Prostate gland (tissue), 2 donors: ENCODE data around the gene C22orf42.

ENCODE experiments used
- POLR2A ChIP-seq: fragments of 450-650 bp; IDR thresholded peaks from one replicate; pipeline ENCODE4 v1.6.1; 2016; ENCODE audit warnings: antibody characterized with exemption, mild to moderate bottlenecking
- POLR2AphosphoS5 ChIP-seq: sonication (generic); formaldehyde crosslinking; IDR thresholded peaks from one replicate; pipeline ENCODE4 v1.6.1; 2017; ENCODE audit warnings: antibody characterized with exemption
- TF ChIP-seq, protein P1 (sequence below), 4 experiments: fragments of 200-600 bp in 2 of 4; fragments of 450-650 bp in 2 of 4; sonication (generic) in 2 of 4; IDR thresholded peaks; 1 replicate in 3 of 4; 2 replicates in 1 of 4; pipeline ENCODE4 v1.5.1; 2016 to 2019; ENCODE audit warnings: antibody characterized with exemption in 4 of 4, mild to moderate bottlenecking in 2 of 4, moderate library complexity in 2 of 4

DNA sequence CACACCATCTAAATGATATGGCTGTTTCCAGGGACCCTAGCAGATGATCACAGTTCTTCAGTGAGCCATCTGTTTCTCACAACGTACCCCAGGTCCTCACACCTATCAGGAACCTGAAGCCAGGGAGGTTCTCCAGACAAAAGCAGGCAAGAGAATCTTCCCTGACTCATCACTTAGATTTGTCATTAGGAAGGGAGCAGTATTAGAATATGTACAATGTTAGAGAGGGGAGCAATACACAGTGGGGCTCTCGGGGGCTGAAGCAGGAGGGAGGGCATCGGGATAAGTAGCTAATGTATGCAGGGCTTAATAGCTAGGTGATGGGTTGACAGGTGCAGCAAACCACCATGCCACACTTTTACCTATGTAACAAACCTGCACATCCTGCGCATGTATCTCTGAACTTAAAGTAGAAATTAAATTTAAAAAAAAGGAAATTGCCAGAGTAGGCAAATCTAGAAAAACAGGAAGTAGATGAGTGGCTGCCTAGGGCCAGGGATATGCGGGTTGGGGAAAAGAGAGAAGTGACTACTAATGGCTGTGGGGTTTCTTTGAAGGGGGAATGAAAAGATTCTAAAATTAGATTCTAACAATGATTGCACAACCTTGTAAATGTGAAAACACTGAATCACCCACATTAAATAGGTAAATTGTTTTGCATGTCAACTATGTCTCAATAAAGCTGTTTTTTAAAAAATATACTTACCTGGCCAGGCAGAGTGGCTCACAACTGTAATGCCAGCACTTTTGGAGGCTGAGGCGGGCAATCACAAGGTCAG, 14.4 kb downstream of the C22orf42 start:
- TF ChIP-seq, protein P1, sequence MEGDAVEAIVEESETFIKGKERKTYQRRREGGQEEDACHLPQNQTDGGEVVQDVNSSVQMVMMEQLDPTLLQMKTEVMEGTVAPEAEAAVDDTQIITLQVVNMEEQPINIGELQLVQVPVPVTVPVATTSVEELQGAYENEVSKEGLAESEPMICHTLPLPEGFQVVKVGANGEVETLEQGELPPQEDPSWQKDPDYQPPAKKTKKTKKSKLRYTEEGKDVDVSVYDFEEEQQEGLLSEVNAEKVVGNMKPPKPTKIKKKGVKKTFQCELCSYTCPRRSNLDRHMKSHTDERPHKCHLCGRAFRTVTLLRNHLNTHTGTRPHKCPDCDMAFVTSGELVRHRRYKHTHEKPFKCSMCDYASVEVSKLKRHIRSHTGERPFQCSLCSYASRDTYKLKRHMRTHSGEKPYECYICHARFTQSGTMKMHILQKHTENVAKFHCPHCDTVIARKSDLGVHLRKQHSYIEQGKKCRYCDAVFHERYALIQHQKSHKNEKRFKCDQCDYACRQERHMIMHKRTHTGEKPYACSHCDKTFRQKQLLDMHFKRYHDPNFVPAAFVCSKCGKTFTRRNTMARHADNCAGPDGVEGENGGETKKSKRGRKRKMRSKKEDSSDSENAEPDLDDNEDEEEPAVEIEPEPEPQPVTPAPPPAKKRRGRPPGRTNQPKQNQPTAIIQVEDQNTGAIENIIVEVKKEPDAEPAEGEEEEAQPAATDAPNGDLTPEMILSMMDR (IDR thresholded peaks at IDR 0.05), result no peak
- TF ChIP-seq POLR2A (no peak), POLR2AphosphoS5 (no peak)
